ENCODE results near the gene ZNF891. TPM values are rescaled to one million over a fixed set of nuclear protein-coding genes. Genes with fewer than 3 reads are reported as not detected.

ZNF891 gene
- total RNA-seq, 1 experiment from 2014 or later: 3.8 TPM

DNA sequence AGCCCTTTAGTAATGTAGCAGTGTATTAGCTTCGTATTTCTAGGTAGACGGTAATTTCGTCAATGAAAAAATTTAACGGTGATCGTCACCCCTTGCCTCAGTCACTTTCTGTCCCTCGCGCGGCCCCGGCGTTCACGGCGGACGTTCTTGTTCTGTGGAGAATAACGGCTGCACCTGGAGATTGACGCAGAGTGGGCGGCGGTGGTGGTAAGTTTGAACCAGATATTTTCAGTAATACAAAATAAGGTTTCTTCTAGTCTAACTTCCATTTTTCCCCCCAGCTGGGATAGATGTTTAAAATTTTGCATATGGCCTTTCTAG, 694 bp upstream of the ZNF891 start (continued):
- TF ChIP-seq ELF4 (CRISPR knock-in tag; IDR thresholded peaks at IDR 0.05; ENCODE audit: low read depth) (no peak), SP1 (CRISPR knock-in tag; conservative IDR thresholded peaks at IDR 0.05) (no peak), ATF1 (CRISPR knock-in tag; IDR thresholded peaks at IDR 0.05) (no peak), NFATC4 (CRISPR knock-in tag; IDR thresholded peaks at IDR 0.05) (no peak), CREB1 (CRISPR knock-in tag; IDR thresholded peaks at IDR 0.05) (no peak), FOXK1 (CRISPR knock-in tag; IDR thresholded peaks at IDR 0.05) (no peak)
- TF ChIP-seq, protein P1, sequence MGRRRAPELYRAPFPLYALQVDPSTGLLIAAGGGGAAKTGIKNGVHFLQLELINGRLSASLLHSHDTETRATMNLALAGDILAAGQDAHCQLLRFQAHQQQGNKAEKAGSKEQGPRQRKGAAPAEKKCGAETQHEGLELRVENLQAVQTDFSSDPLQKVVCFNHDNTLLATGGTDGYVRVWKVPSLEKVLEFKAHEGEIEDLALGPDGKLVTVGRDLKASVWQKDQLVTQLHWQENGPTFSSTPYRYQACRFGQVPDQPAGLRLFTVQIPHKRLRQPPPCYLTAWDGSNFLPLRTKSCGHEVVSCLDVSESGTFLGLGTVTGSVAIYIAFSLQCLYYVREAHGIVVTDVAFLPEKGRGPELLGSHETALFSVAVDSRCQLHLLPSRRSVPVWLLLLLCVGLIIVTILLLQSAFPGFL (CRISPR knock-in tag; IDR thresholded peaks at IDR 0.05; ENCODE audit: borderline replicate concordance): no peak
- TF ChIP-seq, protein P2, sequence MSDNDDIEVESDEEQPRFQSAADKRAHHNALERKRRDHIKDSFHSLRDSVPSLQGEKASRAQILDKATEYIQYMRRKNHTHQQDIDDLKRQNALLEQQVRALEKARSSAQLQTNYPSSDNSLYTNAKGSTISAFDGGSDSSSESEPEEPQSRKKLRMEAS (CRISPR knock-in tag; IDR thresholded peaks at IDR 0.05): no peak

DNA sequence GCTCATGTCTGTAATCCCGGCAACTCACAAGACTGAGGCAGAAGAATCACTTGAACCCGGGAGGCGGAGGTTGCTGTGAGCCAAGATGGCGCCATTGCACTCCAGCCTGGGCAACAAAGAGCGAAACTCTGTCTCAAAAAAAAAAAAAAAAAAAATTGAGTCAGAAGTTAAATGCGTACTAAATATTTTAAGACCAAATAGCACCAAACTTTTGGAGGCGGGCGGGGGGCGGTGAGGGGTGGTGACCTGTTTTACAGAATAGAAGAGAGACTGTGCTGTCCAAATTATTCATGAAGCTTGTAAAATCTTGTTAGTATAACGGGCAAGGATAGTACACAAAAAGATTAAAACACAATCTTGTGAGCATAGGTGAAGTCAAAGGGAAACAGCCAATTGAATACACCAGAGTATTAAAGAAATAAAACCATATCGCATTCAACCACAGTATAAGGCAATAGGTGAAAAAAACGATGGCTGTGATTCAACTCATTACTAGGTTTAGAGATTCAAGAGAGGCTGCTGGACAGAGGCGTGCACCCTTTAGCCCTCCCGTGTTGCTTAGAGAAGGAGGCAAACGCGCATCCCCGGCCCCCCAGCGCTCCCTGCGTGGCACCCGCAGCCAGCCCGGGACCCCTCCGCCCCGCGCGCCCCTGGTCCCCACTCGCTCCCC, 571 bp downstream of the ZNF891 start:
- H3K4me3 Mint-ChIP-seq: peak overlapping the region; percentile 96
- DNase-seq (ENCODE audit: low spot score): no peak
- CTCF ChIA-PET: interaction anchor here (1.0 to 1.5 kb wide), 2 partner anchors 50 to 52 kb away, joined by 3 to 9 read pairs; partner anchors contain the start of gene ZNF268
- TF ChIP-seq, protein P3, sequence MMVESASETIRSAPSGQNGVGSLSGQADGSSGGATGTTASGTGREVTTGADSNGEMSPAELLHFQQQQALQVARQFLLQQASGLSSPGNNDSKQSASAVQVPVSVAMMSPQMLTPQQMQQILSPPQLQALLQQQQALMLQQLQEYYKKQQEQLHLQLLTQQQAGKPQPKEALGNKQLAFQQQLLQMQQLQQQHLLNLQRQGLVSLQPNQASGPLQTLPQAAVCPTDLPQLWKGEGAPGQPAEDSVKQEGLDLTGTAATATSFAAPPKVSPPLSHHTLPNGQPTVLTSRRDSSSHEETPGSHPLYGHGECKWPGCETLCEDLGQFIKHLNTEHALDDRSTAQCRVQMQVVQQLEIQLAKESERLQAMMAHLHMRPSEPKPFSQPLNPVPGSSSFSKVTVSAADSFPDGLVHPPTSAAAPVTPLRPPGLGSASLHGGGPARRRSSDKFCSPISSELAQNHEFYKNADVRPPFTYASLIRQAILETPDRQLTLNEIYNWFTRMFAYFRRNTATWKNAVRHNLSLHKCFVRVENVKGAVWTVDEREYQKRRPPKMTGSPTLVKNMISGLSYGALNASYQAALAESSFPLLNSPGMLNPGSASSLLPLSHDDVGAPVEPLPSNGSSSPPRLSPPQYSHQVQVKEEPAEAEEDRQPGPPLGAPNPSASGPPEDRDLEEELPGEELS (CRISPR knock-in tag; IDR thresholded peaks at IDR 0.05): peak; percentile 37; the same call in 1 of the 2 replicates
- TF ChIP-seq ATF1 (CRISPR knock-in tag; IDR thresholded peaks at IDR 0.05): peak; percentile 36; the same call in 1 of the 2 replicates
- TF ChIP-seq, protein P4, sequence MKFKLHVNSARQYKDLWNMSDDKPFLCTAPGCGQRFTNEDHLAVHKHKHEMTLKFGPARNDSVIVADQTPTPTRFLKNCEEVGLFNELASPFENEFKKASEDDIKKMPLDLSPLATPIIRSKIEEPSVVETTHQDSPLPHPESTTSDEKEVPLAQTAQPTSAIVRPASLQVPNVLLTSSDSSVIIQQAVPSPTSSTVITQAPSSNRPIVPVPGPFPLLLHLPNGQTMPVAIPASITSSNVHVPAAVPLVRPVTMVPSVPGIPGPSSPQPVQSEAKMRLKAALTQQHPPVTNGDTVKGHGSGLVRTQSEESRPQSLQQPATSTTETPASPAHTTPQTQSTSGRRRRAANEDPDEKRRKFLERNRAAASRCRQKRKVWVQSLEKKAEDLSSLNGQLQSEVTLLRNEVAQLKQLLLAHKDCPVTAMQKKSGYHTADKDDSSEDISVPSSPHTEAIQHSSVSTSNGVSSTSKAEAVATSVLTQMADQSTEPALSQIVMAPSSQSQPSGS (CRISPR knock-in tag; IDR thresholded peaks at IDR 0.05; ENCODE audit: borderline replicate concordance, low read depth): no peak
- peaks cover 4% of the 10 kb centered on the region for H3K27me3 Mint-ChIP-seq (ENCODE audit: low read depth)
- POLR2A ChIA-PET: interaction anchor here (0.8 to 1.0 kb wide), 3 partner anchors 48 to 90 kb away, joined by 3 to 7 read pairs (median 3); partner anchors contain the start of gene ZNF268
- peaks cover 7% of the 10 kb centered on the region for H3K4me1 Mint-ChIP-seq
- peak; percentile 4 for ATAC-seq
- peaks cover 70% of the 10 kb centered on the region for H3K36me3 Mint-ChIP-seq
- H3K27ac Mint-ChIP-seq: peak overlapping the region; percentile 83
- peaks cover 37% of the 10 kb centered on the region for H3K9me3 Mint-ChIP-seq

DNA sequence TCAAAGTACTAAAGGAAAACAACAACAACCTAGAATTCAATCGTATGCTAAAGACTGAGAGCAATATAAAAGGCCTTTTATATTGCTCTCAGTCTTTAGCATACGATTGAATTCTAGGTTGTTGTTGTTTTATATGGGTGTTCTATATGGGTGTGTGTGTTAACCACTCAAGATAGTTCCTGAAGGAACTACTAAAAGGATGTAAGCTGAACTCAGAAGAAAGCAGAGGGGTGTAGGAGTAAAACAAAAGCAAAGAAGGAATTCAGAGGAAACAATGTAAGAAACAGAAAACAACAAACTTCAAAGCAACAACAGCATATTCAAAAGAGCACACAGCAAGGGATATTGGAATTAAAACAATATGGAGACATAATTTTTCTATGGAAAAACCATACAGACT, 5.4 kb downstream of the ZNF891 start:
- POLR2A ChIA-PET: no interaction called here
- Mint-ChIP-seq H3K4me1 (no peaks in the 10 kb centered on the region), H3K4me3 (no peak overlapping the region), H3K27me3 (ENCODE audit: low read depth) (peaks cover 4% of the 10 kb centered on the region), H3K27ac (no peak overlapping the region), H3K9me3 (peaks cover 76% of the 10 kb centered on the region), H3K36me3 (peaks cover 91% of the 10 kb centered on the region)
- DNase-seq (ENCODE audit: low spot score) (no peak), ATAC-seq (no peak)
- CTCF ChIA-PET: no interaction called here
- TF ChIP-seq, protein P5, sequence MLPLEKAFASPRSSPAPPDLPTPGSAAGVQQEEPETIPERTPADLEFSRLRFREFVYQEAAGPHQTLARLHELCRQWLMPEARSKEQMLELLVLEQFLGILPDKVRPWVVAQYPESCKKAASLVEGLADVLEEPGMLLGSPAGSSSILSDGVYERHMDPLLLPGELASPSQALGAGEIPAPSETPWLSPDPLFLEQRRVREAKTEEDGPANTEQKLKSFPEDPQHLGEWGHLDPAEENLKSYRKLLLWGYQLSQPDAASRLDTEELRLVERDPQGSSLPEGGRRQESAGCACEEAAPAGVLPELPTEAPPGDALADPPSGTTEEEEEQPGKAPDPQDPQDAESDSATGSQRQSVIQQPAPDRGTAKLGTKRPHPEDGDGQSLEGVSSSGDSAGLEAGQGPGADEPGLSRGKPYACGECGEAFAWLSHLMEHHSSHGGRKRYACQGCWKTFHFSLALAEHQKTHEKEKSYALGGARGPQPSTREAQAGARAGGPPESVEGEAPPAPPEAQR (CRISPR knock-in tag; IDR thresholded peaks at IDR 0.05): no peak
- TF ChIP-seq SMAD4 (CRISPR knock-in tag; IDR thresholded peaks at IDR 0.05) (no peak), TEAD1 (CRISPR knock-in tag; IDR thresholded peaks at IDR 0.05) (no peak), ZNF121 (CRISPR knock-in tag; IDR thresholded peaks at IDR 0.05) (no peak), ZBTB21 (CRISPR knock-in tag; IDR thresholded peaks at IDR 0.05; ENCODE audit: borderline replicate concordance) (no peak), IRF2 (CRISPR knock-in tag; IDR thresholded peaks at IDR 0.05; ENCODE audit: borderline replicate concordance, low read depth) (no peak), ZNF416 (CRISPR knock-in tag; IDR thresholded peaks at IDR 0.05) (no peak), ZNF671 (CRISPR knock-in tag; IDR thresholded peaks at IDR 0.05) (no peak), ZNF219 (CRISPR knock-in tag; IDR thresholded peaks at IDR 0.05; ENCODE audit: borderline replicate concordance) (no peak), EMX1 (CRISPR knock-in tag; IDR thresholded peaks at IDR 0.05) (no peak)
- TF ChIP-seq, protein P6, sequence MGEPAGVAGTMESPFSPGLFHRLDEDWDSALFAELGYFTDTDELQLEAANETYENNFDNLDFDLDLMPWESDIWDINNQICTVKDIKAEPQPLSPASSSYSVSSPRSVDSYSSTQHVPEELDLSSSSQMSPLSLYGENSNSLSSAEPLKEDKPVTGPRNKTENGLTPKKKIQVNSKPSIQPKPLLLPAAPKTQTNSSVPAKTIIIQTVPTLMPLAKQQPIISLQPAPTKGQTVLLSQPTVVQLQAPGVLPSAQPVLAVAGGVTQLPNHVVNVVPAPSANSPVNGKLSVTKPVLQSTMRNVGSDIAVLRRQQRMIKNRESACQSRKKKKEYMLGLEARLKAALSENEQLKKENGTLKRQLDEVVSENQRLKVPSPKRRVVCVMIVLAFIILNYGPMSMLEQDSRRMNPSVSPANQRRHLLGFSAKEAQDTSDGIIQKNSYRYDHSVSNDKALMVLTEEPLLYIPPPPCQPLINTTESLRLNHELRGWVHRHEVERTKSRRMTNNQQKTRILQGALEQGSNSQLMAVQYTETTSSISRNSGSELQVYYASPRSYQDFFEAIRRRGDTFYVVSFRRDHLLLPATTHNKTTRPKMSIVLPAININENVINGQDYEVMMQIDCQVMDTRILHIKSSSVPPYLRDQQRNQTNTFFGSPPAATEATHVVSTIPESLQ (CRISPR knock-in tag; IDR thresholded peaks at IDR 0.05): no peak
- TF ChIP-seq, protein P7, sequence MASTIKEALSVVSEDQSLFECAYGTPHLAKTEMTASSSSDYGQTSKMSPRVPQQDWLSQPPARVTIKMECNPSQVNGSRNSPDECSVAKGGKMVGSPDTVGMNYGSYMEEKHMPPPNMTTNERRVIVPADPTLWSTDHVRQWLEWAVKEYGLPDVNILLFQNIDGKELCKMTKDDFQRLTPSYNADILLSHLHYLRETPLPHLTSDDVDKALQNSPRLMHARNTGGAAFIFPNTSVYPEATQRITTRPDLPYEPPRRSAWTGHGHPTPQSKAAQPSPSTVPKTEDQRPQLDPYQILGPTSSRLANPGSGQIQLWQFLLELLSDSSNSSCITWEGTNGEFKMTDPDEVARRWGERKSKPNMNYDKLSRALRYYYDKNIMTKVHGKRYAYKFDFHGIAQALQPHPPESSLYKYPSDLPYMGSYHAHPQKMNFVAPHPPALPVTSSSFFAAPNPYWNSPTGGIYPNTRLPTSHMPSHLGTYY (CRISPR knock-in tag; IDR thresholded peaks at IDR 0.05): no peak
- TF ChIP-seq, protein P3 (CRISPR knock-in tag; IDR thresholded peaks at IDR 0.05): no peak
